Gastroesophageal sphincter (tissue), 3 donors: ENCODE measurements around the gene MMP2.

Experiments
- EP300 ChIP-seq: sonication (generic); formaldehyde crosslinking; IDR thresholded peaks from one replicate; pipeline ENCODE4 v1.6.1; 2017; ENCODE audit warnings: antibody characterized with exemption, mild to moderate bottlenecking
- POLR2AphosphoS5 ChIP-seq: sonication (generic); formaldehyde crosslinking; IDR thresholded peaks from one replicate; pipeline ENCODE4 v1.6.1; 2017; ENCODE audit warnings: antibody characterized with exemption
- TF ChIP-seq, protein P1 (sequence below), 4 experiments: fragments of 200-600 bp in 2 of 4; fragments of 450-650 bp in 2 of 4; sonication (generic) in 1 of 4; IDR thresholded peaks; one replicate each; pipeline ENCODE4 v1.5.1; 2017 to 2019; ENCODE audit warnings: antibody characterized with exemption in 4 of 4, mild to moderate bottlenecking in 2 of 4, moderate library complexity in 2 of 4

DNA sequence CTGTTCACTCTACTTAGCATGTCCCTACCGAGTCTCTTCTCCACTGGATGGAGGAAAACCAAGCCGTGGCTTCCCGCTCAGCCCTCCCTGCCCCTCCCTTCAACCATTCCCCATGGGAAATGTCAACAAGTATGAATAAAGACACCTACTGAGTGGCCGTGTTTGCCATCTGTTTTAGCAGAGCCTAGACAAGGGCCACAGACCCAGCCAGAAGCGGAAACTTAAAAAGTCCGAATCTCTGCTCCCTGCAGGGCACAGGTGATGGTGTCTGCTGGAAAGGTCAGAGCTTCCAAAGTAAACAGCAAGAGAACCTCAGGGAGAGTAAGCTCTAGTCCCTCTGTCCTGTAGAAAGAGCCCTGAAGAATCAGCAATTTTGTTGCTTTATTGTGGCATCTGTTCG, 27.1 kb downstream of the MMP2 start:
- TF ChIP-seq, protein P1, sequence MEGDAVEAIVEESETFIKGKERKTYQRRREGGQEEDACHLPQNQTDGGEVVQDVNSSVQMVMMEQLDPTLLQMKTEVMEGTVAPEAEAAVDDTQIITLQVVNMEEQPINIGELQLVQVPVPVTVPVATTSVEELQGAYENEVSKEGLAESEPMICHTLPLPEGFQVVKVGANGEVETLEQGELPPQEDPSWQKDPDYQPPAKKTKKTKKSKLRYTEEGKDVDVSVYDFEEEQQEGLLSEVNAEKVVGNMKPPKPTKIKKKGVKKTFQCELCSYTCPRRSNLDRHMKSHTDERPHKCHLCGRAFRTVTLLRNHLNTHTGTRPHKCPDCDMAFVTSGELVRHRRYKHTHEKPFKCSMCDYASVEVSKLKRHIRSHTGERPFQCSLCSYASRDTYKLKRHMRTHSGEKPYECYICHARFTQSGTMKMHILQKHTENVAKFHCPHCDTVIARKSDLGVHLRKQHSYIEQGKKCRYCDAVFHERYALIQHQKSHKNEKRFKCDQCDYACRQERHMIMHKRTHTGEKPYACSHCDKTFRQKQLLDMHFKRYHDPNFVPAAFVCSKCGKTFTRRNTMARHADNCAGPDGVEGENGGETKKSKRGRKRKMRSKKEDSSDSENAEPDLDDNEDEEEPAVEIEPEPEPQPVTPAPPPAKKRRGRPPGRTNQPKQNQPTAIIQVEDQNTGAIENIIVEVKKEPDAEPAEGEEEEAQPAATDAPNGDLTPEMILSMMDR (IDR thresholded peaks at IDR 0.05), result no peak
- no peak for TF ChIP-seq EP300
- TF ChIP-seq POLR2AphosphoS5, result no peak
